Ishikawa (cell line): ENCODE results near the gene CNPPD1.

Experiments
- EP300 ChIP-seq: IDR thresholded peaks from 2 replicates; pipeline ENCODE4 v1.6.1; 2012; ENCODE audit warnings: borderline replicate concordance
- FOXM1 ChIP-seq: IDR thresholded peaks from 2 replicates; pipeline ENCODE4 v1.6.1; 2012; ENCODE audit warnings: low read depth, borderline replicate concordance
- NFIC ChIP-seq: IDR thresholded peaks from 2 replicates; pipeline ENCODE4 v1.6.1; 2012
- TAF1 ChIP-seq: IDR thresholded peaks from 2 replicates; pipeline ENCODE4 v1.6.1; 2012; ENCODE audit warnings: low read depth, mild to moderate bottlenecking
- TEAD4 ChIP-seq: IDR thresholded peaks from 2 replicates; pipeline ENCODE4 v1.6.1; 2012
- YY1 ChIP-seq: IDR thresholded peaks from 2 replicates; pipeline ENCODE4 v1.6.1; 2012; ENCODE audit warnings: low read depth

- TF ChIP-seq EP300 (no peak), NFIC (no peak), TAF1 (no peak), TEAD4 (no peak), YY1 (no peak), FOXM1 (no peak)
Measured at GRCh38 chr2:219128396-219128795, 48.3 kb downstream of the CNPPD1 start.
